GM18951 (cell line): ENCODE measurements around the gene DHRS4L2.
"Not testable (repeated sequence)": the region's sequence is repeated elsewhere in the genome, so short reads cannot be mapped to it uniquely, and the experiment has no call there.

Source experiments
- POLR2A ChIP-seq: IDR thresholded peaks from 4 replicates; pipeline ENCODE4 v1.6.1; 2011; ENCODE audit warnings: mild to moderate bottlenecking; ENCODE audit not compliant: insufficient read length, insufficient read depth; ENCODE audit errors: extremely low read depth
- in situ Hi-C: fragments of 300-500 bp; cut with MboI; formaldehyde crosslinking; loops from one replicate; pipeline ENCODE4 v1.12.0; 2022; ENCODE audit warnings: low sequenced_read_pairs, mixed read lengths, inconsistent platforms; ENCODE audit not compliant: unreplicated experiment

Gene DHRS4L2

GRCh38 chr14:23988607-23989363 is at the start of gene DHRS4L2:
TSS of gene DHRS4L2 (plus strand) at chr14:23988929. CDS start at chr14:23988948, 19 bp downstream.
- TF ChIP-seq POLR2A = peak; percentile 58
- in situ Hi-C loops = loop anchor here (25.0 kb wide), 1 partner anchor 99 kb away; the partner anchor contains the start of gene PCK2

- in situ Hi-C loops = no loop called here
- TF ChIP-seq POLR2A = no peak
These were observed 49.0 kb upstream of the DHRS4L2 start for GRCh38 chr14:23939607-23940326.

- no peak for TF ChIP-seq POLR2A
- in situ Hi-C loops = no loop called here
These were observed 47.5 kb upstream of the DHRS4L2 start for GRCh38 chr14:23941230-23941629.

GRCh38 chr14:23941669-23942068 is 47.1 kb upstream of the DHRS4L2 start:
- no peak for TF ChIP-seq POLR2A
- in situ Hi-C loops = no loop called here

- TF ChIP-seq POLR2A = no peak
- in situ Hi-C loops = no loop called here
These were observed 46.1 kb upstream of the DHRS4L2 start for GRCh38 chr14:23942587-23942986.

- in situ Hi-C loops = not testable (repeated sequence)
These were observed 39.7 kb upstream of the DHRS4L2 start for GRCh38 chr14:23949069-23949468.

- TF ChIP-seq POLR2A = no peak
These were observed 38.2 kb upstream of the DHRS4L2 start for GRCh38 chr14:23950411-23951135.

GRCh38 chr14:23951136-23951466 is 37.6 kb upstream of the DHRS4L2 start:
- in situ Hi-C loops = not testable (repeated sequence)

More at GRCh38 chr14:23950411-23951135, 38.2 kb upstream of the DHRS4L2 start:
- in situ Hi-C loops = no loop called here

- in situ Hi-C loops = no loop called here
- TF ChIP-seq POLR2A = no peak
These were observed 37.0 kb upstream of the DHRS4L2 start for GRCh38 chr14:23951590-23952201.

GRCh38 chr14:23953116-23953463 is 35.6 kb upstream of the DHRS4L2 start:
- in situ Hi-C loops = not testable (repeated sequence)

- TF ChIP-seq POLR2A = peak; percentile 71
- in situ Hi-C loops = no loop called here
These were observed 35.1 kb upstream of the DHRS4L2 start, which contains the start of gene DHRS4 for GRCh38 chr14:23953464-23954278. TSS of gene DHRS4 (plus strand) at chr14:23953770. CDS start at chr14:23953789, 19 bp downstream.

GRCh38 chr14:23954279-23954614 is 34.5 kb upstream of the DHRS4L2 start:
- in situ Hi-C loops = not testable (repeated sequence)

GRCh38 chr14:23954965-23955364 is 33.8 kb upstream of the DHRS4L2 start:
- in situ Hi-C loops = not testable (repeated sequence)

GRCh38 chr14:23955811-23956210 is 32.9 kb upstream of the DHRS4L2 start:
- in situ Hi-C loops = not testable (repeated sequence)

- in situ Hi-C loops = not testable (repeated sequence)
These were observed 30.7 kb upstream of the DHRS4L2 start for GRCh38 chr14:23957913-23958569.

GRCh38 chr14:23960899-23961298 is 27.8 kb upstream of the DHRS4L2 start:
- in situ Hi-C loops = not testable (repeated sequence)

GRCh38 chr14:23961704-23962103 is 27.0 kb upstream of the DHRS4L2 start:
- in situ Hi-C loops = not testable (repeated sequence)

- in situ Hi-C loops = not testable (repeated sequence)
These were observed 19.6 kb upstream of the DHRS4L2 start for GRCh38 chr14:23969130-23969480.
